Astrocyte (in vitro differentiated cells and primary cell): ENCODE data around the gene PRKCB. TPM values are rescaled to one million over a fixed set of nuclear protein-coding genes. Genes with fewer than 3 reads are reported as not detected.

ENCODE experiments used
- DNase-seq: peaks from one replicate; pipeline ENCODE4 v3.0.0-alpha.2; 2010; ENCODE audit warnings: low read depth
- FAIRE-seq: peaks from 2 replicates; lab custom pipeline; 2011; peaks lifted over from hg19 to GRCh38; lab: Jason Lieb, UNC
- H2AFZ ChIP-seq: 2 replicates; pipeline ENCODE4 v1.6.0; 2012; ENCODE audit warnings: low read depth, low read length, inconsistent platforms
- H3K27ac ChIP-seq: 2 replicates; pipeline ENCODE4 v1.5.1; 2011; ENCODE audit warnings: low read depth, low read length, inconsistent platforms
- H3K27me3 ChIP-seq: 2 replicates; pipeline ENCODE4 v1.6.0; 2011; ENCODE audit warnings: low read length, inconsistent platforms; ENCODE audit not compliant: insufficient read depth
- H3K36me3 ChIP-seq: 2 replicates; pipeline ENCODE4 v1.5.1; 2011; ENCODE audit warnings: low read length, inconsistent platforms; ENCODE audit not compliant: insufficient read depth
- H3K4me1 ChIP-seq: 2 replicates; pipeline ENCODE4 v1.5.1; 2011; ENCODE audit warnings: low read length, inconsistent platforms; ENCODE audit not compliant: insufficient read depth
- H3K4me2 ChIP-seq: 2 replicates; pipeline ENCODE4 v1.6.0; 2012; ENCODE audit warnings: low read length, inconsistent platforms
- H3K4me3 ChIP-seq: 2 replicates; pipeline ENCODE4 v1.5.1; 2011; ENCODE audit warnings: low read depth, mild to moderate bottlenecking, low read length, inconsistent platforms; ENCODE audit not compliant: insufficient read depth
- H3K79me2 ChIP-seq: 2 replicates; pipeline ENCODE4 v1.6.0; 2012; ENCODE audit warnings: mild to moderate bottlenecking, low read length, inconsistent platforms; ENCODE audit not compliant: insufficient read depth
- H3K9ac ChIP-seq: 2 replicates; pipeline ENCODE4 v1.6.0; 2012; ENCODE audit warnings: mild to moderate bottlenecking, low read length, inconsistent platforms
- H3K9me3 ChIP-seq: 2 replicates; pipeline ENCODE4 v1.5.1; 2012; ENCODE audit warnings: low read depth, mild to moderate bottlenecking, low read length, inconsistent platforms; ENCODE audit not compliant: insufficient read depth
- H4K20me1 ChIP-seq: 2 replicates; pipeline ENCODE4 v1.6.0; 2012; ENCODE audit warnings: low read length, inconsistent platforms; ENCODE audit not compliant: insufficient read depth
- H3K27ac Mint-ChIP-seq: one replicate; pipeline ENCODE4 v1.8.0; 2021; ENCODE audit warnings: mild to moderate bottlenecking, mixed read lengths; ENCODE audit not compliant: unreplicated experiment
- H3K27me3 Mint-ChIP-seq: one replicate; pipeline ENCODE4 v1.8.0; 2021; ENCODE audit warnings: low read depth, mixed read lengths; ENCODE audit not compliant: unreplicated experiment
- H3K36me3 Mint-ChIP-seq: one replicate; pipeline ENCODE4 v1.8.0; 2021; ENCODE audit warnings: low read depth, mixed read lengths; ENCODE audit not compliant: unreplicated experiment
- H3K4me1 Mint-ChIP-seq: one replicate; pipeline ENCODE4 v1.8.0; 2021; ENCODE audit warnings: low read depth, mixed read lengths; ENCODE audit not compliant: unreplicated experiment
- H3K4me3 Mint-ChIP-seq: one replicate; pipeline ENCODE4 v1.8.0; 2021; ENCODE audit warnings: mild to moderate bottlenecking, moderate library complexity, mixed read lengths; ENCODE audit not compliant: unreplicated experiment
- H3K9me3 Mint-ChIP-seq: one replicate; pipeline ENCODE4 v1.8.0; 2021; ENCODE audit warnings: mild to moderate bottlenecking, mixed read lengths; ENCODE audit not compliant: unreplicated experiment
- EZH2 ChIP-seq: IDR thresholded peaks from 2 replicates; pipeline ENCODE4 v1.6.1; 2012; ENCODE audit warnings: mild to moderate bottlenecking, low read length, inconsistent platforms; ENCODE audit not compliant: insufficient read depth
- total RNA-seq: library from RNA; stranded (reverse); gene quantifications from 2 replicates; pipeline ENCODE4 v1.2.1, GENCODE V29; 2021
- TF ChIP-seq, protein P1 (sequence below): IDR thresholded peaks from 2 replicates; pipeline ENCODE4 v1.5.1; 2011; ENCODE audit warnings: low read depth, mild to moderate bottlenecking, inconsistent platforms, low read length, moderate library complexity; ENCODE audit not compliant: insufficient read depth

Gene PRKCB
- total RNA-seq, 1 donor from 2014 or later, result 2.5 TPM

DNA sequence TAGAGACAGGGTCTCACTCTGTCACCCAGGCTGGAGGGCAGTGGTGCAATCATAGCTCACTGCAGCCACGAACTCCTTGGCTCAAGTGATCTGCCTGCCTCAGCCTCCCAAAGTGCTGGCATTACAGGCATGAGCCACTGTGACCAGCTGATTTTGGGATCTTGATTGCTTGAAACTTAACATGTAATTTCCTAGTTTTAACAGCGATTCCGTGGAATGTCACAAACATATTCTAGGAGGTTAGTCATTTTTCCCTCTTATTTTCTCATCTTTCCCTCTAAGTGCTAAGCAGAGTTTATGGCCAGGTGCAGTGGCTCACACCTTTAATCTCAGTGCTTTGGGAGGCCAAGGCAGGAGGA is 297.0 kb downstream of the PRKCB start:
- Mint-ChIP-seq H3K27ac (no peak overlapping the region), H3K36me3 (no peaks in the 10 kb centered on the region)
- TF ChIP-seq EZH2, result no peak
- TF ChIP-seq, protein P1, sequence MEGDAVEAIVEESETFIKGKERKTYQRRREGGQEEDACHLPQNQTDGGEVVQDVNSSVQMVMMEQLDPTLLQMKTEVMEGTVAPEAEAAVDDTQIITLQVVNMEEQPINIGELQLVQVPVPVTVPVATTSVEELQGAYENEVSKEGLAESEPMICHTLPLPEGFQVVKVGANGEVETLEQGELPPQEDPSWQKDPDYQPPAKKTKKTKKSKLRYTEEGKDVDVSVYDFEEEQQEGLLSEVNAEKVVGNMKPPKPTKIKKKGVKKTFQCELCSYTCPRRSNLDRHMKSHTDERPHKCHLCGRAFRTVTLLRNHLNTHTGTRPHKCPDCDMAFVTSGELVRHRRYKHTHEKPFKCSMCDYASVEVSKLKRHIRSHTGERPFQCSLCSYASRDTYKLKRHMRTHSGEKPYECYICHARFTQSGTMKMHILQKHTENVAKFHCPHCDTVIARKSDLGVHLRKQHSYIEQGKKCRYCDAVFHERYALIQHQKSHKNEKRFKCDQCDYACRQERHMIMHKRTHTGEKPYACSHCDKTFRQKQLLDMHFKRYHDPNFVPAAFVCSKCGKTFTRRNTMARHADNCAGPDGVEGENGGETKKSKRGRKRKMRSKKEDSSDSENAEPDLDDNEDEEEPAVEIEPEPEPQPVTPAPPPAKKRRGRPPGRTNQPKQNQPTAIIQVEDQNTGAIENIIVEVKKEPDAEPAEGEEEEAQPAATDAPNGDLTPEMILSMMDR, result no peak

DNA sequence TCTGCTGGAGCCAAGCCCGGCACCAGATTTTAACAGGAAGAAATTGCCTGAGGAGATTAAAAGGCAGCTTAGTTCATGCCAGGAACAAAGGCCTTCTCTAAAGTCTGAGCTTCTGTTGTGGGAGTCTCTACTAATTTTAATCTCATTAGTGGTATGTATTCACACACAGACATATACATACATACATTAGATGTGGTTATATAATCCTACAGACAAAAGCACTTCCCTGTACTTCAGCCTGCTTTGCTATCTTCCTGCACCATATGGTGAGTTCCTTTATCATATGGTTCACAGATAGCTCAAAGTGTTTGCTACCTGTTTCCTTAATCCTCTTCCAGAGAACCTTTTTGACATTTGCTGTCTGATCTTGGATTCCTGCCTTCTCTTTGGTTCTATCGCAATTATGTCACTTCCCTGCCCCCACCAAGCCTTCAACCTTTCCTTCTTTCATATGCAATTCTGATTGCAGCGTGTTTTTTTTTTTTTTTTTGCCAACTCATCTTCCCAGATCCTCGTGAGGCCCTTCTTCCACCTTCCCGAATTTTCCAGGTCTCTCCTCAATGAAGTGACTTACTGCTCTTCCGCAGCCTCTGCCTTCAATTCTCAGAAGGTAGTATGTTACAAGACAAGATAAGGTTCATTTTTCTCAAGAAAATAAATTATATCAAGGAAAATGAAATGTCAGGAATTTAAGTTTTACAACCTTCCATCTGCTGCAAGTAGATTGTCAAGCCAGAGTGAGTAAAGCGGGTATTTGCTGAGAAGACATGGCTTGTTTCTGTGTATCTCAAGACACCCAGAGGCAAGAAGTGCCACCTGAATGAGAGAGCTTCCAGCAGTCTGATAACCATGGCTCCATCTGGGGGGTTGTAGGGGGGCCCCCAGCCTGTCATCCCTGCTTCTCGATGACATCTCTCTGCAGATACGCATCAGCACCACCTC is 300.1 kb downstream of the PRKCB start:
- Mint-ChIP-seq H3K4me3 (no peak overlapping the region), H3K27me3 (peaks cover 3% of the 10 kb centered on the region), H3K36me3 (no peaks in the 10 kb centered on the region), H3K27ac (peak overlapping the region; percentile 37), H3K9me3 (peaks cover 4% of the 10 kb centered on the region), H3K4me1 (peaks cover 34% of the 10 kb centered on the region)
- Histone ChIP-seq H3K4me3 (no peak overlapping the region), H3K9ac (no peak overlapping the region), H3K79me2 (no peaks in the 10 kb centered on the region), H3K4me2 (no peak overlapping the region), H2AFZ (no peak overlapping the region), H3K27me3 (no peaks in the 10 kb centered on the region), H3K36me3 (no peaks in the 10 kb centered on the region), H3K4me1 (no peaks in the 10 kb centered on the region), H3K9me3 (no peaks in the 10 kb centered on the region), H3K27ac (no peak overlapping the region), H4K20me1 (no peaks in the 10 kb centered on the region)
- no peak for FAIRE-seq
- TF ChIP-seq, protein P1, result no peak
- no peak for TF ChIP-seq EZH2
- no peak for DNase-seq

More for the DNA sequence above, 297.0 kb downstream of the PRKCB start:
- Histone ChIP-seq H3K79me2 (no peaks in the 10 kb centered on the region), H4K20me1 (no peaks in the 10 kb centered on the region), H2AFZ (no peak overlapping the region), H3K4me1 (no peaks in the 10 kb centered on the region), H3K4me3 (no peak overlapping the region), H3K9me3 (no peaks in the 10 kb centered on the region), H3K27me3 (no peaks in the 10 kb centered on the region), H3K9ac (no peak overlapping the region), H3K36me3 (no peaks in the 10 kb centered on the region), H3K27ac (no peak overlapping the region), H3K4me2 (no peak overlapping the region)
- DNase-seq, result no peak
- no peak for FAIRE-seq
- Mint-ChIP-seq H3K4me1 (peaks cover 14% of the 10 kb centered on the region), H3K9me3 (no peaks in the 10 kb centered on the region), H3K27me3 (peaks cover 3% of the 10 kb centered on the region), H3K4me3 (no peak overlapping the region)

DNA sequence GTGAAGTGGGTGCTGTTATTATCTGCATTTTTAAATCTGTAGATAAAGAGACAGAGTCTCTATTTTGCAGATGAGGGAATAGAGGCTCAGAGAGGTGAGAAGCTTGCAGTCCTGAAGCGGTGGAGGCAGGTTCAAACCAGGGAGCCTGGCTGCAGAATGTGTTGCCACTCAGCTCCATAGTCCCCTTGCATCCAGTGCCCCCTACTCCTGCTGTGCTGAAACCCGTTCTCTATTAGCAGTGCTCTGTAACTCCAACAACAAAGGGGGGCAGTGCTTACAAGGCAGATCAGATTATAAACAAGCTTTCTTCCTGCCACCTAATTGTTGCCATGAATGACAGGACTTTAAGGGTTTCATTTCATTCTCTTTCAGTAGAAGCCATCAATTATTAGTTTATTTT is 302.2 kb downstream of the PRKCB start:
- Histone ChIP-seq H3K9me3 (no peaks in the 10 kb centered on the region), H3K4me1 (no peaks in the 10 kb centered on the region), H3K36me3 (no peaks in the 10 kb centered on the region), H4K20me1 (no peaks in the 10 kb centered on the region), H2AFZ (no peak overlapping the region), H3K79me2 (no peaks in the 10 kb centered on the region), H3K9ac (no peak overlapping the region), H3K27ac (no peak overlapping the region), H3K27me3 (no peaks in the 10 kb centered on the region), H3K4me2 (no peak overlapping the region), H3K4me3 (no peak overlapping the region)
- FAIRE-seq, result no peak
- H3K27me3 Mint-ChIP-seq, result peaks cover 3% of the 10 kb centered on the region
- TF ChIP-seq EZH2, result no peak
- TF ChIP-seq, protein P1, result no peak
- peaks cover 4% of the 10 kb centered on the region for H3K9me3 Mint-ChIP-seq
- peaks cover 28% of the 10 kb centered on the region for H3K4me1 Mint-ChIP-seq
- no peak overlapping the region for H3K4me3 Mint-ChIP-seq
- peak overlapping the region; percentile 91 for H3K27ac Mint-ChIP-seq
- no peak for DNase-seq
- no peaks in the 10 kb centered on the region for H3K36me3 Mint-ChIP-seq
